ENCODE data around the gene MPND.

MPND gene

DNA sequence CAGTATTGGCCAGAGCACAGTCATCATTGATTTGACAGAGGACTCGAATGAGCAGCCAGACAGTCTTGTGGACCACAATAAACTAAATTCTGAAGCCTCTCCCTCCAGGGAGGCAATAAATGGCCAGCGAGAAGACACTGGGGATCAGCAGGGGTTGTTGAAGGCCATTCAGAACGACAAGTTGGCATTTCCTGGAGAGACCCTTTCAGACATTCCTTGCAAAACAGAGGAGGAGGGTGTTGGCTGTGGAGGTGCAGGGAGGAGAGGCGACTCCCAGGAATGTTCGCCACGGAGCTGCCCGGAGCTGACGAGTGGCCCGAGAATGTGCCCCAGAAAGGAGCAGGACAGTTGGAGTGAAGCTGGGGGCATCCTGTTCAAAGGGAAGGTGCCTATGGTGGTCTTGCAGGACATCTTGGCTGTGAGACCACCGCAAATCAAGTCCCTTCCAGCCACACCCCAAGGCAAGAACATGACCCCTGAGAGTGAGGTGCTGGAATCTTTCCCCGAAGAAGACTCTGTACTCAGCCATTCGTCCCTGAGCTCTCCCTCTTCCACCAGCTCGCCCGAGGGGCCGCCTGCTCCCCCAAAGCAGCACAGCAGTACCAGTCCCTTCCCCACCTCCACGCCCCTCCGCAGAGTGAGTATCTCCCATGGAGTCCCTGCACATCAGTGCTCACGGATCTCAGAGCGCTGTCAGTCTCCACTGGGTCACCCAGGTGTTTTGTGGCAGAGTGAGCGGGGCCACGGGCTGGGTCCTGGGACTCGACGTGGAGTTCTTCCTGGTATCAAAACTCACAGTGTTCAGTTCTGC, 66.0 kb downstream of the MPND start:
- no peak for DNase-seq

Data from midbrain (tissue), 1 donor.